Activated naive CD8-positive, alpha-beta T cell (primary cell): Measurements from ENCODE around the gene SYNE1.
A peak's percentile ranks its signal among the peaks of the same experiment; 100 is the strongest.
"Not testable (repeated sequence)": the region's sequence is repeated elsewhere in the genome, so short reads cannot be mapped to it uniquely, and the experiment has no call there.

ENCODE experiments used
- H3K27ac Mint-ChIP-seq: one replicate; pipeline ENCODE4 v1.8.0; 2021; ENCODE audit warnings: mixed read lengths
- H3K27me3 Mint-ChIP-seq: one replicate; pipeline ENCODE4 v1.8.0; 2021; ENCODE audit warnings: mixed read lengths
- H3K36me3 Mint-ChIP-seq: one replicate; pipeline ENCODE4 v1.8.0; 2021; ENCODE audit warnings: mixed read lengths
- H3K4me1 Mint-ChIP-seq: one replicate; pipeline ENCODE4 v1.8.0; 2021; ENCODE audit warnings: low read depth, mixed read lengths
- H3K4me3 Mint-ChIP-seq: one replicate; pipeline ENCODE4 v1.8.0; 2021; ENCODE audit warnings: mild to moderate bottlenecking, mixed read lengths
- H3K9me3 Mint-ChIP-seq: one replicate; pipeline ENCODE4 v1.8.0; 2021; ENCODE audit warnings: low read depth, mixed read lengths

The SYNE1 gene

GRCh38 chr6:152150196-152150595 lies 487.0 kb downstream of the SYNE1 start:
- peaks cover 6% of the 10 kb centered on the region for H3K36me3 Mint-ChIP-seq

GRCh38 chr6:152148412-152148811 lies 488.8 kb downstream of the SYNE1 start:
- Mint-ChIP-seq H3K27me3 (no peaks in the 10 kb centered on the region), H3K36me3 (peaks cover 8% of the 10 kb centered on the region), H3K9me3 (no peaks in the 10 kb centered on the region), H3K4me3 (no peak overlapping the region), H3K4me1 (peaks cover 3% of the 10 kb centered on the region), H3K27ac (no peak overlapping the region)

More at GRCh38 chr6:152150196-152150595, 487.0 kb downstream of the SYNE1 start:
- Mint-ChIP-seq H3K9me3 (no peaks in the 10 kb centered on the region), H3K4me3 (no peak overlapping the region), H3K4me1 (peaks cover 3% of the 10 kb centered on the region), H3K27ac (no peak overlapping the region), H3K27me3 (no peaks in the 10 kb centered on the region)

DNA sequence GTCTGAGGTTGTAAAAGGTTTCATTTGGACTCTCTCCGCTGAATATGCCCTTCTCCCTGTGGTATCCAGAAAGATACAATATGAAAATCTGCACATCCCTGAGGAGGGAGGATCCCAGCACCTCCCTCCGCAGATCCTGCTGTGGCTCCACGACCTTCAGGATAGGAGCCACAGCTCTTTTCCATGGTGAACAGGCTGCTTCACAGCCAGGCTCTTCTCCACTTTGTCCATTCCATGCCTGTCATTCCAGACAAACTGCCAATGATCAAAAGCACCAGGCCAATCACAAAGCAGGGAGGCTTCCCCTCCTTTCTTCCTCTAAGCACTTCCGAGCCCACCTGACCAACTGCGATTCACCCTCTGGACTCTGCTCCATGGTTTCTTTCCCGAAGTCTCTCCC lies 489.9 kb downstream of the SYNE1 start:
- peaks cover 3% of the 10 kb centered on the region for H3K4me1 Mint-ChIP-seq

GRCh38 chr6:152146385-152146784 lies 490.8 kb downstream of the SYNE1 start:
- H3K4me3 Mint-ChIP-seq, result no peak overlapping the region
- peak overlapping the region; percentile 30 for H3K27ac Mint-ChIP-seq
- H3K4me1 Mint-ChIP-seq, result peaks cover 3% of the 10 kb centered on the region
- H3K27me3 Mint-ChIP-seq, result no peaks in the 10 kb centered on the region
- H3K36me3 Mint-ChIP-seq, result peaks cover 8% of the 10 kb centered on the region
- no peaks in the 10 kb centered on the region for H3K9me3 Mint-ChIP-seq

More for the DNA sequence above, 489.9 kb downstream of the SYNE1 start:
- Mint-ChIP-seq H3K4me3 (no peak overlapping the region), H3K36me3 (peaks cover 8% of the 10 kb centered on the region), H3K9me3 (no peaks in the 10 kb centered on the region), H3K27ac (no peak overlapping the region), H3K27me3 (no peaks in the 10 kb centered on the region)

- Mint-ChIP-seq H3K9me3 (no peaks in the 10 kb centered on the region), H3K27me3 (no peaks in the 10 kb centered on the region), H3K27ac (no peak overlapping the region), H3K4me1 (no peaks in the 10 kb centered on the region), H3K36me3 (peaks cover 8% of the 10 kb centered on the region), H3K4me3 (no peak overlapping the region)
These were observed 493.8 kb downstream of the SYNE1 start for GRCh38 chr6:152143359-152143758.

DNA sequence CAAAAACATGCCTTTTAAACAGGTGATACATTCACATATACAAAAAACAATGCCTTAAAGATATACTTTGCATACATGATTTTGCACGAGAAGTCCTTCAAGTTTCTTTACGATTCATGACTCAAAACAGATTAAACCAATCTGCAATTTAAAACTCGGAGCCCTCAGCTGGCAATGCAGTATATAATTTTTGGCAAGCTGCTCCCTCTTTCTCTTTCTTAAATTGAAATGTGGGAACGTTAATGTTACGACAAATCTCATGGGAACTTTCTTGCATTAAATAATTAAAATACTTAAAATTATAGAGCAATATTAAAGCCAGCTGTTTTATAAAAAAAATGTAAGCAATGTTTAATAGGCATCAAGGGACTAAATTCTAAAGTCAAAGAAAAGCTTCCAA lies 495.1 kb downstream of the SYNE1 start:
- Mint-ChIP-seq H3K36me3 (peaks cover 6% of the 10 kb centered on the region), H3K4me1 (no peaks in the 10 kb centered on the region), H3K4me3 (no peak overlapping the region), H3K27ac (no peak overlapping the region), H3K9me3 (no peaks in the 10 kb centered on the region), H3K27me3 (no peaks in the 10 kb centered on the region)

DNA sequence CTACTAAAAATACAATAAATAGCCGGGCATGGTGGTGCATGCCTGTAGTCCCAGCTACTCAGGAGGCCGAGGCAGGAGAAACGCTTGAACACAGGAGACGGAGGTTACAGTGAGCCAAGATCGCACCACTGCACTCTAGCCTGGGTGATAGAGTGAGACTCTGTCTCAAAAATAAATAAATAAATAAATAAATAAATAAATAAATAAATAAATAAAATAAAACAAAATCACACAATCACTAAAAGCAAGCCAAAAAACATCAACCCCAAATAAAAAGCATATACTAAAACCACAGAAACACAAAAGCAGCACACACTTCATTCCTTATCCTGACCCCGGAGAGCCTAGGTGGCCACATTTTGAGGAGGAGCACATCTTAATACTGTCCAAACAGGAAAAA lies 498.8 kb downstream of the SYNE1 start:
- not testable (repeated sequence) for H3K4me3 Mint-ChIP-seq, H3K4me1 Mint-ChIP-seq, H3K9me3 Mint-ChIP-seq, H3K27ac Mint-ChIP-seq, H3K27me3 Mint-ChIP-seq
- peaks cover 10% of the 10 kb centered on the region for H3K36me3 Mint-ChIP-seq

- Mint-ChIP-seq H3K4me3 (no peak overlapping the region), H3K27ac (peak overlapping the region; percentile 52), H3K36me3 (peaks cover 15% of the 10 kb centered on the region)
These were observed 500.7 kb downstream of the SYNE1 start for GRCh38 chr6:152136449-152136825.

DNA sequence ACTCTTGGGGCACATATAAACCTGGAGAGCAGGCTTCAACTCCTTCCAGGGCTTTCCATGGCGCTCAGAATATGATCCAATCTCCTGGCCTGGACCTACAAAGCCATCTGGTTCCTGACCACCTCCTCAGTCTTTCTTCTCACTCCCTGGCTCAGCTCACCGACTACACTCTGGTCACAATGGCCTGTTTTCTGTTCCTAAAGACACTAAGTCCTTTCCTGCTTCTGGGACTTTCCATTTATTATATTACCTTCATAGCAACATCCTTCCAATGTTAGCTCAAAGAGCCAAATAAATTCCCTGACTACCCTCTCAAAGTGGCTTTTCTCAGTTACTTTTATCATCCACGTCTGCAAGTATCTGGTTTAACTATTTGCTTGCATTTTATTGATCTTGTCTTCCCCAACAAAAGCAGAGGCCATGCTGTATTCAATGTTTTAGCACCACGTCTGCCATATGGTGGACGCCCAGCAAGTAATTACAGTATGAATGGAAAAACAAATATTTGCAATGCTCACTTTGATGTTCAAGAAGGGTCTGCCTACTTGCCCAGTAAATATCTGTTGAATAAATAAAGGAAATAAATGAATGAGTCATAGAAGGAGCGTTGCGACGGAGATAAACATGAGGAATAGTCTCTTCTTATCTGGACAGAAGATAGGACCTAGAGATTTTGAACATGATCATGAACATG lies 501.3 kb downstream of the SYNE1 start:
- Mint-ChIP-seq H3K4me1 (no peaks in the 10 kb centered on the region), H3K27me3 (no peaks in the 10 kb centered on the region), H3K36me3 (peaks cover 15% of the 10 kb centered on the region), H3K9me3 (no peaks in the 10 kb centered on the region), H3K27ac (no peak overlapping the region), H3K4me3 (no peak overlapping the region)

More at GRCh38 chr6:152136449-152136825, 500.7 kb downstream of the SYNE1 start:
- H3K9me3 Mint-ChIP-seq, result no peaks in the 10 kb centered on the region
- no peaks in the 10 kb centered on the region for H3K27me3 Mint-ChIP-seq
- no peaks in the 10 kb centered on the region for H3K4me1 Mint-ChIP-seq

GRCh38 chr6:152130441-152130840 lies 506.7 kb downstream of the SYNE1 start:
- H3K27ac Mint-ChIP-seq, result peak overlapping the region; percentile 18
- H3K4me1 Mint-ChIP-seq, result no peaks in the 10 kb centered on the region
- H3K4me3 Mint-ChIP-seq, result no peak overlapping the region
- H3K36me3 Mint-ChIP-seq, result peaks cover 11% of the 10 kb centered on the region
- no peaks in the 10 kb centered on the region for H3K9me3 Mint-ChIP-seq
- no peaks in the 10 kb centered on the region for H3K27me3 Mint-ChIP-seq

DNA sequence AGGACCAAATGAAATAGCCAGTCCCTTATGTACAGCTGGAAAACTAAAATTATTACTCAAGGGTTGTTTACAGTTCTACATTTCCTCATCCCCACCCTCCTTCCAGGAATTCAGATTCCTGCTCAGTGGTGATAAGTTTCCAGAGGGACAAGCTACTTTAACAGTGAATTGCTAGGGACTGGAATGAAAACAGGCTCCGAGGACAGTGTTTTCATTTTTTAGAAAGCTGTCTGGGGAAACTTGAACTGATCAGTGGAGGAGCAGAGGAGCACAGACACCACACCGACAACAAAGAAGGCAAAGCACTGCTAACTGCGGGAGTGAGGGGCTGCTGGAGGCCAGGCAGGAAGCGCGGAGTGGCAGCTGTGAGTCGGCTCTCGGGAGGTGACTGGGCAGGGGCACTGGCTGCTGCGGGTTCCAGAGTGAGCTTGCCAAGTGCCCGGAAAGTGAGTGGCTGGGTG lies 507.4 kb downstream of the SYNE1 start:
- H3K36me3 Mint-ChIP-seq, result peaks cover 11% of the 10 kb centered on the region
- no peaks in the 10 kb centered on the region for H3K9me3 Mint-ChIP-seq
- no peaks in the 10 kb centered on the region for H3K27me3 Mint-ChIP-seq
- no peaks in the 10 kb centered on the region for H3K4me1 Mint-ChIP-seq
- no peak overlapping the region for H3K4me3 Mint-ChIP-seq
- H3K27ac Mint-ChIP-seq, result peak overlapping the region; percentile 16

- Mint-ChIP-seq H3K36me3 (peaks cover 11% of the 10 kb centered on the region), H3K9me3 (no peaks in the 10 kb centered on the region), H3K4me3 (no peak overlapping the region), H3K4me1 (no peaks in the 10 kb centered on the region), H3K27me3 (no peaks in the 10 kb centered on the region), H3K27ac (peak overlapping the region; percentile 10)
These were observed 509.6 kb downstream of the SYNE1 start for GRCh38 chr6:152127432-152128165.

DNA sequence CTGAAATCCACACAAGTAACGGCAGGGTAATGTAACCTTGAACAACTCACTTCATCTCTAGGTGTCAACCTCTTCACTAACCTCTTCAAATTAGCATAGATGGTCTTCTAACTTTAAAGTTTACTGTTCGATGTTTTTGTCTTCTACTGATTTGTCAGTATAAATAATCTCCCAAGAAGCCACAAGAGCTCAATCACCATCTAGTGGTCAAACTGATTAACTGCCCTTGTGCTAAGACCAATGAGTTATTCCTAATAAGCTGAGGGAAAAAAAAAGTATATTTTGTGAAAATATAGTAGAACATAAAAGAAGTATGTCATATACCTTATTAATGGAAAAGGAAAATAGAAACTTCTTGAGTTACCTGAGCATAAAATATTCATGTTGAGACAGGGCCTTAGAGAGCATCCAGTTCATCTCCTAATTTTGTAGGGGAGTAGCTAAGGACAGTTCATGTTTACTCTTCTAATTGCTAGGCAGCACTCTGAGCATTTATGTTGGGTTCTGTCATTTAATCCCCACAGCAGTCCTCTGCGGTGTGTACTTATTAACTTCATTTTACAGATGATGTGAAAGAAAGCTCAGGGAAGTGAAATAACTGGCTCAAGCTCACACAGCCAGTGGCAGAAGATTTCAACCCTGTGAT lies 512.6 kb downstream of the SYNE1 start:
- Mint-ChIP-seq H3K36me3 (peaks cover 22% of the 10 kb centered on the region), H3K4me1 (no peaks in the 10 kb centered on the region), H3K4me3 (no peak overlapping the region), H3K27ac (no peak overlapping the region), H3K9me3 (no peaks in the 10 kb centered on the region), H3K27me3 (no peaks in the 10 kb centered on the region)

DNA sequence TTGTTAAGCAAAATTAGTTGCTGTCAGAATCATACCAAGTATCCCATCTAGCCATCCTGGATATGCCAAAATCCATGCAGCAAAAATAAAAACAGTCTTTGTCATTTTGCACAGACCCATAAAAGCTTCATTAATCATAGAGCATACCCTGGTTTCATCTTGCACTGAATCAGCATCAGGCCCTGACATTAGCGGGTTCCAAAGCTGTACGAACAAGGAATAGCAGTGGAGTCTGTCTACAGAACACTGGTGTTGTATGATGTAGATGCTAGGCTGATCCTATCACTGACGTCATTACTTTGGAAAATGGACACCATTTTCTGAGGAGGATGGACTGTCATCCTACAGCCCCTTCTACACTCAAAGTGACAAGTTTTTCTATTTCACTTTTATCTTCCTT lies 514.1 kb downstream of the SYNE1 start:
- Mint-ChIP-seq H3K27me3 (no peaks in the 10 kb centered on the region), H3K9me3 (peaks cover 4% of the 10 kb centered on the region), H3K36me3 (peaks cover 21% of the 10 kb centered on the region), H3K27ac (no peak overlapping the region), H3K4me1 (no peaks in the 10 kb centered on the region), H3K4me3 (no peak overlapping the region)

GRCh38 chr6:152122434-152122833 lies 514.7 kb downstream of the SYNE1 start:
- H3K27ac Mint-ChIP-seq, result no peak overlapping the region
- no peak overlapping the region for H3K4me3 Mint-ChIP-seq
- no peaks in the 10 kb centered on the region for H3K4me1 Mint-ChIP-seq
- no peaks in the 10 kb centered on the region for H3K27me3 Mint-ChIP-seq
- peaks cover 21% of the 10 kb centered on the region for H3K36me3 Mint-ChIP-seq
- H3K9me3 Mint-ChIP-seq, result peaks cover 4% of the 10 kb centered on the region
